OCI-LY1 (cell line): ENCODE results near the gene GALNT2.

ENCODE experiments used
- EZH2 ChIP-seq: fragments of 200-600 bp; sonication (generic), shearing (Covaris generic); IDR thresholded peaks from 2 replicates; pipeline ENCODE4 v1.8.0; 2017; ENCODE audit warnings: borderline replicate concordance, mixed run types, mild to moderate bottlenecking, antibody characterized with exemption, low read length, moderate library complexity, mixed read lengths
- TF ChIP-seq, protein P1 (sequence below): fragments of 200-600 bp; sonication (generic), shearing (Covaris generic); IDR thresholded peaks from 2 replicates; pipeline ENCODE4 v1.5.1; 2017; ENCODE audit warnings: mild to moderate bottlenecking, antibody characterized with exemption, low read length, moderate library complexity, mixed read lengths

DNA sequence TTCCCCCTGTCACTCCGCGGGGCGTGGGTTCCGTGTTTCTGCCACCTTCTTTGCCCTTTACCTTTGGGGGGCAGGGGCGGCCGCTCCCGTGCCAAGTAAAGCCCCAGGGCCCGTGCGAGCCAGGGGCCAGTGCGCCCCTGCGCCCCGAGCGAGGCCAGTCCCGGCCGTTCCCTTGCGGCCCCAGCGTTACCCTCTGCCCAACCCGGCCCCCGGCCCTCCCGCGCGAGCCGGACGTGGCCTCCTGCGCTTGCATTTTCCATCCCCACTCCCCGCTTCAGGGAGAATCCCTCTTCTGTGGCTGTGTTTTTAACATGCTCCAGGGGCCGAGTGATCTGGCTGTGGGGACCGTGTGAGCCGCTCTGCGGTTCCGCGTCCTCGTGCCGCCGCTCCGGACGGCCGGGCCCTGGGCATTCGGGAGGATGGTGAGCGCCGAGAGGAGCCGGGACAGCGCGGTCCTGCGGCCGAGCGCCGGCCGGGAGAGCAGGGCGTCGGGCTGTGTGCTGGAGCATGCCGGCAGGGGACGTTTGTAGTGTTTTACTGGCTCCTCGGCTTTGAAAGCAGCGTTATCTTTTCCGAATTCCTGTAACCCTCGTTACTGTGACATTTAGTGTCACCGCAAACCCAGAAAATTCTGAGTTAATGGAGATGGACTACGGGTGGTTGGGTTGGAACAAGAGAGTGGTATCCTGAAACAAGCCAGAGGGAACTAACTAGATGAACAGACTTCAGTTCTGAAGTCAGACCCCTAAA is 1.0 kb downstream of the GALNT2 start:
- TF ChIP-seq, protein P1, sequence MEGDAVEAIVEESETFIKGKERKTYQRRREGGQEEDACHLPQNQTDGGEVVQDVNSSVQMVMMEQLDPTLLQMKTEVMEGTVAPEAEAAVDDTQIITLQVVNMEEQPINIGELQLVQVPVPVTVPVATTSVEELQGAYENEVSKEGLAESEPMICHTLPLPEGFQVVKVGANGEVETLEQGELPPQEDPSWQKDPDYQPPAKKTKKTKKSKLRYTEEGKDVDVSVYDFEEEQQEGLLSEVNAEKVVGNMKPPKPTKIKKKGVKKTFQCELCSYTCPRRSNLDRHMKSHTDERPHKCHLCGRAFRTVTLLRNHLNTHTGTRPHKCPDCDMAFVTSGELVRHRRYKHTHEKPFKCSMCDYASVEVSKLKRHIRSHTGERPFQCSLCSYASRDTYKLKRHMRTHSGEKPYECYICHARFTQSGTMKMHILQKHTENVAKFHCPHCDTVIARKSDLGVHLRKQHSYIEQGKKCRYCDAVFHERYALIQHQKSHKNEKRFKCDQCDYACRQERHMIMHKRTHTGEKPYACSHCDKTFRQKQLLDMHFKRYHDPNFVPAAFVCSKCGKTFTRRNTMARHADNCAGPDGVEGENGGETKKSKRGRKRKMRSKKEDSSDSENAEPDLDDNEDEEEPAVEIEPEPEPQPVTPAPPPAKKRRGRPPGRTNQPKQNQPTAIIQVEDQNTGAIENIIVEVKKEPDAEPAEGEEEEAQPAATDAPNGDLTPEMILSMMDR, result no peak
- no peak for TF ChIP-seq EZH2
